ENCODE measurements around the gene RBM43.

GRCh38 chr2:151230627-151231140, 31.0 kb downstream of the RBM43 start:
- no peak for TF ChIP-seq CTCF (conservative IDR thresholded peaks at IDR 0.05; ENCODE audit: low read depth, low read length)
- TF ChIP-seq EZH2 (IDR thresholded peaks at IDR 0.05; ENCODE audit: borderline replicate concordance, low read depth, low read length, poor library complexity, severe bottlenecking): no peak

All from A673 (cell line).